GM19193 (cell line): ENCODE measurements around the gene CFAP221.

ENCODE experiments used
- POLR2A ChIP-seq: IDR thresholded peaks from 4 replicates; pipeline ENCODE4 v1.6.1; 2011; ENCODE audit not compliant: insufficient read depth, insufficient read length; ENCODE audit errors: extremely low read depth

CFAP221 gene

DNA sequence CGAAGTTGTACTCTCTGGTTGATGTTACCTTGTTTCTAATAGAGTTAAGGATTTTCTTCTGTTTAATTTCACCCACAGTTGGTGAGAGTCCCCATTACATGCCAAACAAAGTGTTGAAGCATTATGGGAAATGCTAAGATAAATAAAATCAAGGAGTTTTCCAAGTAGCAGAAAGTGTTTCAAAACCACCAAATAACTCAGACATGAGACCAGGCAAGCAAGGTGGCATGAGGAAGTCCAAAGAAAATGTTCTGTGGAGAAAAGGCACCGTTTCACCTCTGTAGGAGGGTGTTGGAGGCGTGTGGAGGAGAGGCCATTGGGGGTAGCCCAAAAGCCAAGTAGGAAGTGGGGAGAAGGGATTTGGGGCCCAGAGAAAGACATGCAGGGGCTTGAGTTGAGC is 8.7 kb downstream of the CFAP221 start:
- no peak for TF ChIP-seq POLR2A

DNA sequence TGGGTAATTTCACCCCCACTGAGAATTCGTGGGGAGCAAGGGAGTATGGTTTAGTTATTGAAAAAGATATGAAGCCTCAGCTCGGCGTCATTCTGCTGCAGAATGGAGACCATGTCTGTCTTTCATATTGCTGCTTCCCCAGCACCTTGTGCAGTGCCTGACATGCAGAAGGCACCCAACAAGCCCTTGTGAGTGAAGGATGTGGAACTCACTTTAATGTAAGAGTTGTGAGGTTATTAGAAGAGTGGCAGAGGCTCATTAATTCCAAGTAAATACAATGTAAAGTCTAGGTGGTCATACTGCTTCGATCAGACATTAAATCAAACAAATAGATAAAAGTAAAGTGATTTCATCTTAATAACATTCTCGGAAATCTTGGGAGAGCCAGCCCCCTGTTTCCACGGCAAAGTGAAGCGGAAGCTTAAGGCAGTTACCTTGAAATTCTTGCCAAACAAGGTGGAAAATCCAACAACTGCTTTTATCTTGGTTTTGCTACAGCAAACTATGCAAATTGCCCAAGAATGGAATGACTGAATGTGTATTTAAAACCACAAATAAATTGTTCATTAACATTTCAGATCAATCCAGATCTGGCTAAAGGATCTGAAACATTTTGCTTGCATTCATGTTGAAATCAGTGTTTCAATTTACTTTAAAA is 9.6 kb downstream of the CFAP221 start:
- TF ChIP-seq POLR2A = no peak

DNA sequence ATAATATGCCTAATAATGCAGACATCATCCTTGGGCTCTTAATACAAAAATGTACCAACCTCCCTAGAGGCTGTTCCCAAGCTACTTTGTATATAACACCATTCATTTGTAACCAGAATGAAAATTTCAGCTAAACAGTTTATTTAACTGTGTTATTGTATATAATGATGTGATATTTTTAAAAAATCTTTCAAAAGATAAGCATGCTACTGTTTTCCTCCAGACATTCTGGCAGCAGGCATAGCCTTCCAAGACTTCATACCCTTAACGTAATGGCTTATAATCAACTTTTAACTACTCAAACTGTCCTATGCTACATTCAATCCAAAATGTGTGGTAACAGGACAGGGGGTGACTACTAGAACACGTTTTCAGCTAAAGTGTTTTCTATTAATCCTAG is 21.2 kb downstream of the CFAP221 start:
- no peak for TF ChIP-seq POLR2A

DNA sequence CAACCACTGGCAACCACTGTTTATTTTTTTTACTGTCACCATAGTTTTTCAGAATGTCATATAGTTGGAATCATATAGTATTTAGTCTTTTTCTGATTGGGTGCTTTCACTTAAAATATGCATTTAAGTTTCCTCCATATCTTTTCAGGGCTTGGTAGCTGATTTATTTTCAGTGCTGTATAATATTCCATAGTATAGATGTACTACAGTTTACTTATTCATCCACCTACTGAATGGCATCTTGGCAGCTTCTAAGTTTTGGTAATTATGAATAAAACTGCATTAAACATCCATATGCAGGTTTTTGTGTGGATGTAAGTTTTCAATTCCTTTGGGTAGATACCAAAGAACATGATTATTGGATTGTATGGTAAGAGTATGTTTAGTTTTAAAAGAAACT is 23.0 kb downstream of the CFAP221 start:
- no peak for TF ChIP-seq POLR2A

DNA sequence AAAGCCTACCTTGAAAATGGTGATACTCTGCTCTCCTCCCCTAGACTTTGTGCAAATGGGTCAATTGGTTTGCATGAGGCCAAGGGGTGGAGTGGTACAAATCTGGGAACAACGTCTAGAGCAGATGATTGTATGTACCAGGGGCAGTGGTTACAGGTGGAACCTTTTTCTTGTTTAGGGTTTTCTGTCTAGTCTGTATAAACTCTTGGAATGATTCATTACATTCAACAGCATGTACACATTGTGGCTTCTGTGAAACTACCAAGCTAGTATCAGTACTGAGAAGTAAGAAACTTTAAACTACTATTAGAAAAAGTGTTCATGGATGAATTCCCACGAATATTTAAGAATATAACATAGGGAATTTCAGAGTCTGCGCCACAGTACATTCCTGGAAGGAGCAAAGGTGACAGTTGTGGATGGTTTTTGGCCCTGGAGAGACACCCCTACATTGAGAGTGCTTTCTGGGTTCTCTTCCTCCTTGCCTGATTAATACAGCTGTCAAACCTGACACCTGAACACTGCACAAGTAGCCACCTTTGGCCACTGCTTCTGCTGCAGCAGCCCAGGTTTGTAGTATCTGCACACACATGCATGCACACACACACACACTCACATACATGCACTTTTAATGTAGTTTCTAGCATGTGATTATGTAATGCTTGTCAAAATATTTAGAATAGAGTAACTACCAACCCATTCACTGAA is 30.0 kb downstream of the CFAP221 start:
- TF ChIP-seq POLR2A = no peak

DNA sequence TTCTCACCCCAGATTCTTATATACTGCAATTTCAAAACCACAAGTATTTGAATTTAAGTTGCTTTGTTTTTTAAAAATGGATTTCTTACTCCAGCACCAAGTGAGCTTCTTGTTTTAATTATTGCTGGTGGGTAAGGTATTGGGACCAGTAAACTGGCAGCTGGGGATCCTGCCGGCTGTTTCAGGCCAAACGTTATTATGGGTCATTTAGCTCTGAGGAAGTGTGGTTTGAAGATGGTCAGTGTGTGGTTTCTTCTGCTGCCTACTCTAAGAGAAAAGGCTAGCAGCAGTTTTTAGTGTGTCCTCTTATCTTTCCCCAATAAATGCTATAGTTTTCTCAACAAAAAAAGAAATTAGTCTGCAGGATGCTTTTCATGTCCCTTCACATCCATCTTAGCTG is 30.6 kb downstream of the CFAP221 start:
- no peak for TF ChIP-seq POLR2A

DNA sequence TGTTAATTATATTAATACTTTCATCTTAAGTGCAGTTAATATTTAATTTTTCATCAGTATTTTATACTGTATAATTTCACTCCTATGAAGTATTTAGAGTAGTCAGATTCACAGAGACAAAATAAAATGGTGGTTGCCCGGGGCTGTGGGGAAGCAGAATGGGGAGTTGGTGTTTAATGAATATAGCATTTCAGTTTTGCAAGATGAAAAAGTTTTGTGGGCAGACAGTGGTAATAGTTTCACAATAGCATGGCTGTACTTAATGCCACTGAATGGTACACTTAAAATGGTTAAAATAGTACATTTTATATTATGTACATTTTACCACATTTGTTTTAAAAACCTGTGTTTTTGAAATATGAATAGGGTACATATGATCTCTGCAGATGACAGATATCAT is 31.2 kb downstream of the CFAP221 start:
- TF ChIP-seq POLR2A = no peak

DNA sequence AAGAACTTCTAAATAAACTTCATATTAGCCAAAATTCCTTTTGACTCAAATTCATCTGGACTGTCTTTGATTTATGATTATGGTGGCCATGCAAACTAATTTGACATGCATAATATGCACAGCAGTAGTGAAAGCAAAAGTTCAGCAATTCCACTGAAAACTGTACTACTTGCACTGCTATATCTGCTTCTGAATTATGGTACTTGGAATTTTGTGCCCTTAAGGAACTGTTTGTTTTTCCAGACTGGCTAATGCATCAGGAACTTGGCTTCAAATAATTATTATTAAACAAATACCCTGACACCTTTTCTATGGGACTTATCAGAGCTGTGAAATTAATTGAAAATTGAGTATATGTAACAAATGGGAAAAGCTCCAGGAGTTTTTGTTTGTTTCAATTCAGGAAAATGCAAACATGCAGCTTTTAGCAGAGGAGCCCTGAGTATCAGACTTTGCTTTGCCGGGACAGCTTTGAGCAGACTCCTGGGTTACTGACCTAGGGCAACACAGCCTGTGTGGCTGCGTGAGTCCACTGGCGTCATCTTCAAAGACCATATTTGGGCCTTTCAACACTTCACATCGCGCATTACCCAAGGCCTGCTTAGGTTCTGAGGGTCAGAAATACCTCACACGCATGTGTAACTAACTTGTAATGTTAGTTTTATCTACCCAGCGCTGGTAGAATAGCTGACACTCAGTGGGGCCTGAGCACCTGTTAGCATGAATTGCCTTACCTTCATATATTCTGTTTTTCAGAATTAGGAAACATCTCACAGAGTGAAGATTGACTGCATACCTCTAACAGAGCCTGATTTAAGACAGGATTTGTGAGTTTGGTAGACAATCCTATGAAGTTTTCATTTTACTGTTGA is 35.4 kb downstream of the CFAP221 start:
- TF ChIP-seq POLR2A = no peak

DNA sequence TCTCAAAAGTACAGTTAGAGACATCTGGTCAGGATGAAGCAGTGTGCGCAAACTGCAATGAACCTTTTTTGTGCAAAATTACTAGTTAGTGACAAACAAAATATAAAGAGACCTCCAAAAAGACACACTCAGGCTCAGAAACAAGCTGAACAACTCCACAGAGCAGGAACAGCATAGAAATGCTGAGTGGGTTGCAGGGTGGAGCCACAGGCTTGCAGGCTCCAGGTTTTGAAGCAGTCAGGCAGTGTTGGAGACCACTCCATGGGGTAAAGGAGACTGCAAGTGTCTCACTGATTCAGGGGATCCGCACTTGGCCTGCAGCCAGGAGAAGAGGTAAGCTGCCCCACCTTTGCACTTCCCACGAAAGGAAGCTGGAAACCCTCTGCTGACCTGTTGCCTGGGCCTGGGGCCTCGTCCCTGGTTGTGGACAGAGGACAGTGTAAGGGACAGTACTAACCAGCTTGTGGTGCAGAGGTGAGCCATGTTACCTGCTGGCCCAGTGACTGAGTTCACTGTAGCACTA is 36.4 kb downstream of the CFAP221 start:
- no peak for TF ChIP-seq POLR2A

DNA sequence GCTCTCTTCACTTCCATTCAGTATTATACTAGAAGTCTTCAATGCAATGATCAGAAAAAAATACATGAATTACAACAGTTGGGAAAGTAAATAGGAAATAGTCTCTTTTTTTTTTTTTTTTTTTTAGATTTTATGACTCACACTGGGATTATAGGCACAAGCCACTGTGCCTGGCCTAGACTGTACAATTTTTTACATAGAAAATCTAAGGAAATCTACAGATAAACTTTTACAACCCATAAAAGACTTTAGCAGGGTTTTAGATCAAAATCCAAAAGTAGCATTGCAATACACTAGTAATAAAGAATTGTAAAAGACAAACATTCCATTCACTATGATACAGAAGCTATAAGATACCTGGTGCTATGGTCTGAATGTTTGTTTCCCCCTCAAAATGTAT is 39.0 kb downstream of the CFAP221 start:
- no peak for TF ChIP-seq POLR2A

DNA sequence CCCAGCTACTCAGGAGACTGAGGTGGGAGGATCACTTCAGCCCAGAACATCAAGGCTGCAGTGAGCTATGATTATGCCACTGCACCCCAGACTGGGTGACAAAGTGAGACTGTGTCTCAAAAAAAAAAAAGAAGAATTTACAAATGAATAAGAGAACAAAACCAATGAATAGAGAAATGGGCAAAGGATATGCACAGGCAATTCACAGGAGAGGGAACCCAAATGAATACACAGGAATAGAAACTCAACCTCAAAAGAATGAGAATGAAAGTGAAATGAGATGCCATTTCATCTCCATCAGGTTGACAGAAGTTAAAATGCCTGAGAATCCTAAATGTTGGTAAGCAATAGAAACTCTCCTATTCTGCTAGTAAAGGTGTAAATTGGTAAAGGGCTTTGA is 40.2 kb downstream of the CFAP221 start:
- TF ChIP-seq POLR2A = no peak

DNA sequence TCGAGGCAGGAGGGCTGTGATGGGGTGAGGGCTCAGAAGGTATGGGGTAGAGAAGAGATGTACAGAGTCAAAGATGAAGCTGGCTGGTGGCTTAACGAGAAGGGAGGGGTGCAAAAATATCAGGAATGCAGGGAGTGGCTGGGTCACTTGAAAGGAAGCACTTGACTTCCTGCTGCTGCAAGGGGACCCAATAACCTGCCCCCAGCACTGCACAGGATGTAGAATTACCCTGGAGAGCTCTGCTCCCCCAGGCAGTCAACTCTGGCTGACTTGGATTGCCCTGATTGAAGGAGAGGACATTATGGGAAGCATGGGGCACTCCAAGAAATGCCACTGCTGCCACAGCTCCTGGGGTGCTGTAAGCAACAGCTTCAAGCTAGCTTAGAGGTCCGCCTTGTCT is 41.8 kb downstream of the CFAP221 start:
- TF ChIP-seq POLR2A = no peak

DNA sequence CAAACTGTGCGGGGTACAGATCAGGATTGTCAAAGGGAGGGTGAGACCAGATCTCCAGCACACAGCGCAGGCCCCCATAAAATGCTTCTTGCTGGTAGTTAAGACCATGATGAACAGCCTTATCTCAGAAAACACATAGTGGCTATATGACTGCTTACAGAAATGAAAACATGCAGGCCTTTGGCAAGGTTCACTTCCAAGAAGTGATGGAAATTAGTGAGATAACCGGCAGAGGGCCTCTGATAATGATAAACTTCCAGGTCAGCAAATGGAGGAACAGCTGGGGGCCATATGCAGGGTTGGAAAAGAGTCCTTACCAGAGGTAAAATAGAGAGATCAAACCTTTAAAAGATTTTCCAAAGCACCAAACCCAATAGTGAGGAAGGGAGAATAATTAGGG is 46.6 kb downstream of the CFAP221 start:
- no peak for TF ChIP-seq POLR2A

DNA sequence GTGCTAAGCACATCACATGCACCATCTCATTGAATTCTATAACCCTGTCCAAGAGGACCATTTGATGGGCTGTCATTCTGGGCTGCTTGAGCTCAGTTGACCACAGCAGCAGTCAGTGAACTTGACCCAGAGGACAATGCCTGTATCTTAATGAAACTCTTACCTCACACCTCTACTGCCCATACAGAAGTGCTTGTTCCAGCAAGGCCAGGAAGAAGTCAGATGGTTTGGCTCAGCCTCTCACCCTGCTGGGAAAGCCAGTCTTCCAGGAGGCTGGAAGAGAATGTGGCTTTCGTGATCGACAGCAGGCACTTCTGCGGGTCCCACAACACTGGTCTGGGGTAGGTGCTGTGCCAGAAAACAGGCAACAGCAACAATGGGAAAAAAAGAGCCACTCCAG is 47.3 kb downstream of the CFAP221 start:
- no peak for TF ChIP-seq POLR2A

DNA sequence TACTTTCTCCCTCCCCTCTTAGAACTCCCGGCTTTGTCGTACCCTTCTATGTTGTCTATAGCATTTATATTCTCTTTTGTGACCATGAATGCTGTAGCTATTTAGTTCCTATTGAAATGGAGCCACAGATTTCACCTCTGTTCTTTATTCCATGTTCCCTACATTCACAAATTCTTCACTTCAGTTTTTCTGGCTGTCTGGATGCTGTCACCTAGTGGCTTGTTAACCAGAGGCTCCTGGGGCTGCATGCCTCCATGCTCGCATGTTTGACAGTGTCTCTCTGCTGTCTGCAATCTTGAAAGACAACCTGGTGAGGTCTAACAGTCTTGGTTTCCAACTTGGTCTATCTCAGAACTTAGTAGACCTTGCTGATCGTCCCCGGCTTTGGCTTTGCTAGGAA is 48.2 kb downstream of the CFAP221 start:
- TF ChIP-seq POLR2A = no peak

DNA sequence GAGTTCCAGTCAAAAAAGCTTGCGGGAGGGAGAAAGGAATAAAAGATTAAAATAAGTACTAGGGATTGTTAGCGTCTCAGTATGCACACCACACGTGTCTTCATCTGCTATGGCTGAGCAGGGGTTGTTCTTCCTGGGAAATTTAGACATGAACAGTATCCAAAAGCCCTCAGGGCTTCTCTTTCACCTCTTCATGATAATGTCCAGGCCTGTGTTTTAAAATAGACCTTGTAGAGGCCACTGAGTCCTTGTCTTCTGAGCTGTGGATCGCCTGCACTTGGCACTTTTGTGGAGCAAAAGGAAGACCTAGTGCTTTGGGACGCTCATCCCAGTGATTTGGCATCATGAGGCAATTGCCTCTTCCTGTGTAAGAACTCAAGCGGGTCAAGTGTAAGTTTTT is 52.4 kb downstream of the CFAP221 start:
- no peak for TF ChIP-seq POLR2A

DNA sequence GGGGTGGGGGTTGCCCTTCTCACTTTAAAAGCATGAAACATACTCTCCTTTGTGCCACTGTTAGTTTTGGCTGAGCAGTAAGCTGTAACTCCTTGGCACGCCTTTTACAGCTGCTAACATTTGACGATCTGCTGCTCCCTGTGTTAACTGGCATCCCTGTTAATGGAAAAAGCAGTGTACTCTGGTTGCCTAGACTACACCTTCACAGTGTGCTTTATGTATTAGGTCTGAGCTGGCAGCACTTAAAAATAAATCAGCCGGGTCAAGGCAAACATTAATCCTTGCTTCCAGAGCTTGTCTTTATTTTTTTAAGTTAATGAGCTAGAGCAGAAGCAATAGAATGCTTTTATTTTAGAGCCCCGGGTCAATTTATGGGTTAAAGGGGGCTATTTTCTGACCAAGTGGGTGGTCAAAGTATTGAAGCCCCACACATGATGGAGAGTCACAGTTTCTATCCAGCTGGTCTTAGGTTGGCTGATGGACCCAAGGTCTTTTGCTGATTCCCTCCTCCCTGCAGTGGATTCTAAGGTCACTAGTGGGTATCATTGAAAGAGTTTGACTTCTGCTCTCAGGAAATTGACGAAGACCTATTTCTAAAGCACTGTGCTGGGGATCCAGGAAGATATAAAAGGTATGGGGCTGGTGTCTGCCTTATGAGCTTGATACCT is 54.5 kb downstream of the CFAP221 start:
- TF ChIP-seq POLR2A = no peak
